SK-N-SH (cell line): Measurements from ENCODE around the gene ALG10B.

Experiments
- CTCF ChIP-seq: fragments of 200-600 bp; sonication (generic); IDR thresholded peaks from 2 replicates; pipeline ENCODE4 v1.6.1; 2017; ENCODE audit warnings: antibody characterized with exemption, mild to moderate bottlenecking, moderate library complexity
- EP300 ChIP-seq, 2 experiments: IDR thresholded peaks; 2 replicates each; pipeline versions ENCODE4 v1.4.0 to v1.6.1; 2012; ENCODE audit warnings: borderline replicate concordance in 1 of 2, low read depth in 1 of 2, low read length in 1 of 2
- GABPA ChIP-seq: IDR thresholded peaks from 2 replicates; pipeline ENCODE4 v1.4.0; 2012; ENCODE audit warnings: low read depth, mild to moderate bottlenecking
- TEAD4 ChIP-seq: IDR thresholded peaks from 2 replicates; pipeline ENCODE4 v1.4.0; 2012; ENCODE audit warnings: mild to moderate bottlenecking, borderline replicate concordance; ENCODE audit not compliant: insufficient read depth
- USF2 ChIP-seq: fragments of 150-350 bp; IDR thresholded peaks from 2 replicates; pipeline ENCODE4 v1.6.1; 2017; ENCODE audit warnings: antibody characterized with exemption, low read length, low read depth, borderline replicate concordance

- TF ChIP-seq USF2, result no peak
- TF ChIP-seq CTCF, result no peak
- TF ChIP-seq TEAD4, result no peak
- no peak for TF ChIP-seq EP300 (IDR thresholded peaks at IDR 0.05; ENCODE audit: borderline replicate concordance in 1 of 2, low read depth in 1 of 2, low read length in 1 of 2)
- TF ChIP-seq GABPA, result no peak
These were observed 58.2 kb downstream of the ALG10B start for GRCh38 chr12:38374751-38375150.
